GM12873 (cell line): ENCODE measurements around the gene ARHGEF4.

Experiments
- CTCF ChIP-seq: IDR thresholded peaks from 2 replicates; pipeline ENCODE4 v1.5.1; 2012; ENCODE audit warnings: low read depth, mild to moderate bottlenecking, moderate library complexity, low read length, control low read depth; ENCODE audit not compliant: insufficient read depth; ENCODE audit errors: missing control alignments

ARHGEF4 gene

GRCh38 chr2:130957915-130958314 lies 121.2 kb downstream of the ARHGEF4 start:
- TF ChIP-seq CTCF: no peak

DNA sequence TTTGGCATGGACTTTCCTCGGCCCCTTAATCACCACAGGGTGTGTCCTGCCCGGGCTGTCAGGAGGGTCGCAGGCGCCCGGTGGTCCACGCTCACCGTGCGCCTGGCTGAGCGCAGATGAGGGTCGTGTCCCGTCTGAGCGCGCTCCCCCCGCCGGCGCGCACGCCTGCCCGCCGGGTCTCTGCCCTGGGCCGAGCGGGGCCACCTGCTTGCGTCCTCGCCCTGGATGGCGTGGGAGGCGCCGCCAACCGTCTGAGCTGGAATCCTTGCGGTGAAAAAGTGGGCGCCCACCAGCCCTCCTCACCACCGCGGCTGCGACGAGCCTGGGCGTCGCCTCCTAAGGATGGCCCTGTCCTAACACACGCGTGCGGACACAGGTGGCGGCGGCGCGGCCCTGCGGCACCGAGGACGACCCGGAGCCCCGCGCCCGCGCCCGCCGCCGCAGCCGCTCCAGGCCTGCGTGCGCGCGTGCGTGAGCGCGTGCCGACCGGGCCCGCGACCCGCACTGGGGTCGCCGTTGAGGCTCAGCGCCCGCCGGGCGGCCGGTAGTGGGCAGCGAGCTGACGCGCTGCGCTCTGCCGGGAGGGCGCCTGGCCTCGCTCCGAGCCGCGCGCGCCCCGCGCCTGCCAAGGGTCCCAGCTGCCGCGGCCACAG lies 126.6 kb downstream of the ARHGEF4 start:
- no peak for TF ChIP-seq CTCF

- TF ChIP-seq CTCF: peak; percentile 43
Observed at GRCh38 chr2:130963849-130964793, 127.4 kb downstream of the ARHGEF4 start.

- TF ChIP-seq CTCF: no peak
Observed at GRCh38 chr2:130964931-130965330, 128.2 kb downstream of the ARHGEF4 start.

GRCh38 chr2:130966149-130966774 lies 129.5 kb downstream of the ARHGEF4 start:
- TF ChIP-seq CTCF: no peak

- TF ChIP-seq CTCF: no peak
Observed at GRCh38 chr2:130966775-130967490, 130.2 kb downstream of the ARHGEF4 start.

GRCh38 chr2:130972410-130972809 lies 135.7 kb downstream of the ARHGEF4 start:
- no peak for TF ChIP-seq CTCF
